MM.1S (cell line): ENCODE results near the gene PGLYRP1.

Experiments
- EZH2 ChIP-seq: fragments of 300-600 bp; sonication (generic); optimal IDR thresholded peaks from 2 replicates; pipeline ENCODE3; 2017; ENCODE audit warnings: low read depth, mild to moderate bottlenecking, antibody characterized with exemption, low read length, mixed read lengths
- EZH2phosphoT487 ChIP-seq: fragments of 300-600 bp; sonication (generic); IDR thresholded peaks from 2 replicates; pipeline ENCODE4 v1.6.1; 2018; ENCODE audit warnings: antibody characterized with exemption, low read length
- TF ChIP-seq, protein P1 (sequence below): fragments of 300-600 bp; sonication (generic); IDR thresholded peaks from 2 replicates; pipeline ENCODE4 v1.5.1; 2016; ENCODE audit warnings: antibody characterized with exemption, low read length, mixed read lengths

GRCh38 chr19:45995715-45996385 is 27.0 kb downstream of the PGLYRP1 start:
- TF ChIP-seq EZH2 (no peak), EZH2phosphoT487 (no peak)
- TF ChIP-seq, protein P1, sequence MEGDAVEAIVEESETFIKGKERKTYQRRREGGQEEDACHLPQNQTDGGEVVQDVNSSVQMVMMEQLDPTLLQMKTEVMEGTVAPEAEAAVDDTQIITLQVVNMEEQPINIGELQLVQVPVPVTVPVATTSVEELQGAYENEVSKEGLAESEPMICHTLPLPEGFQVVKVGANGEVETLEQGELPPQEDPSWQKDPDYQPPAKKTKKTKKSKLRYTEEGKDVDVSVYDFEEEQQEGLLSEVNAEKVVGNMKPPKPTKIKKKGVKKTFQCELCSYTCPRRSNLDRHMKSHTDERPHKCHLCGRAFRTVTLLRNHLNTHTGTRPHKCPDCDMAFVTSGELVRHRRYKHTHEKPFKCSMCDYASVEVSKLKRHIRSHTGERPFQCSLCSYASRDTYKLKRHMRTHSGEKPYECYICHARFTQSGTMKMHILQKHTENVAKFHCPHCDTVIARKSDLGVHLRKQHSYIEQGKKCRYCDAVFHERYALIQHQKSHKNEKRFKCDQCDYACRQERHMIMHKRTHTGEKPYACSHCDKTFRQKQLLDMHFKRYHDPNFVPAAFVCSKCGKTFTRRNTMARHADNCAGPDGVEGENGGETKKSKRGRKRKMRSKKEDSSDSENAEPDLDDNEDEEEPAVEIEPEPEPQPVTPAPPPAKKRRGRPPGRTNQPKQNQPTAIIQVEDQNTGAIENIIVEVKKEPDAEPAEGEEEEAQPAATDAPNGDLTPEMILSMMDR = no peak
